Fibroblast of the aortic adventitia (primary cell): ENCODE results near the gene SMC1A. TPM values are rescaled to one million over a fixed set of nuclear protein-coding genes. Genes with fewer than 3 reads are reported as not detected.
A peak's percentile ranks its signal among the peaks of the same experiment; 100 is the strongest.

Experiments used
- DNase-seq: peaks from one replicate; pipeline ENCODE4 v3.0.0-alpha.2; 2010; ENCODE audit warnings: low read depth
- H3K4me3 ChIP-seq: 2 replicates; pipeline ENCODE4 v1.5.1; 2011; ENCODE audit warnings: low read depth, mild to moderate bottlenecking, control low read depth, low read length, moderate library complexity
- CTCF ChIP-seq: IDR thresholded peaks from 2 replicates; pipeline ENCODE4 v1.5.1; 2011; ENCODE audit warnings: mild to moderate bottlenecking, low read length, control low read depth, inconsistent platforms; ENCODE audit not compliant: insufficient read depth
- total RNA-seq: library from RNA; depleted of rRNA; stranded (reverse); fragments of >200 nt; gene quantifications from 2 replicates; pipeline ENCODE4 v1.2.3, GENCODE V29; 2012; ENCODE audit warnings: low replicate concordance

Gene SMC1A
- total RNA-seq, 1 donor, result 40.0 TPM

GRCh38 chrX:53356186-53356585, 66.3 kb downstream of the SMC1A start:
- H3K4me3 ChIP-seq, result no peak overlapping the region
- no peak for TF ChIP-seq CTCF
- no peak for DNase-seq

GRCh38 chrX:53354669-53355068, 67.8 kb downstream of the SMC1A start:
- DNase-seq, result peak; percentile 16
- peak; percentile 39 for TF ChIP-seq CTCF
- no peak overlapping the region for H3K4me3 ChIP-seq

- DNase-seq, result no peak
- no peak overlapping the region for H3K4me3 ChIP-seq
- TF ChIP-seq CTCF, result no peak
These were observed 74.5 kb downstream of the SMC1A start for GRCh38 chrX:53347948-53348347.

- TF ChIP-seq CTCF, result no peak
- H3K4me3 ChIP-seq, result no peak overlapping the region
- DNase-seq, result no peak
These were observed 81.4 kb downstream of the SMC1A start for GRCh38 chrX:53340852-53341645.

GRCh38 chrX:53337101-53337500, 85.4 kb downstream of the SMC1A start:
- H3K4me3 ChIP-seq, result no peak overlapping the region
- DNase-seq, result no peak
- TF ChIP-seq CTCF, result no peak

GRCh38 chrX:53333853-53334252, 88.6 kb downstream of the SMC1A start:
- H3K4me3 ChIP-seq, result no peak overlapping the region
- no peak for DNase-seq
- no peak for TF ChIP-seq CTCF

GRCh38 chrX:53332204-53332603, 90.2 kb downstream of the SMC1A start:
- no peak for DNase-seq
- H3K4me3 ChIP-seq, result no peak overlapping the region
- no peak for TF ChIP-seq CTCF
